Measurements from ENCODE around the gene TGM4.

DNA sequence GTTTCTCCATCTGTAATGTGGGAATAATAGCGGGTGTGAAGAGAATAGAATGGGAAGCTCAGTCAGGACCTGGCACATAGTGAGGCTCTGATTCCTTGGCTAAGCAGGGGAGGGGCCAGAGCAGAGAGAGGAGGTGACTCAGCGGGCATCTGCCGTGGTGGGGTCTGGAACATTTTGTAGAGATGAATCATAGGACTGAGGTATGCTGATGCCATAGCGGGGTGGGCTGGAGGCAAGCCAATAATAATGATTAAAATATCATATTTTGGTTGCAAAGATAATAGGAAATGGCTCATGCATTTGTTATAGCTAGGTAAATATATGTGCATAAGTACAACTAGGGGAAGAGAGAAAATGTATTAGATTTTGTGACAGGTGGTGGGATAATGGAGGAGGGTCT is 11.2 kb downstream of the TGM4 start:
- no peak for TF ChIP-seq PHF8 (IDR thresholded peaks at IDR 0.05; ENCODE audit: borderline replicate concordance, low read length)
- TF ChIP-seq POLR2A (conservative IDR thresholded peaks at IDR 0.05): no peak
- no peak for TF ChIP-seq HDGF (IDR thresholded peaks at IDR 0.05)
- TF ChIP-seq, protein P1, sequence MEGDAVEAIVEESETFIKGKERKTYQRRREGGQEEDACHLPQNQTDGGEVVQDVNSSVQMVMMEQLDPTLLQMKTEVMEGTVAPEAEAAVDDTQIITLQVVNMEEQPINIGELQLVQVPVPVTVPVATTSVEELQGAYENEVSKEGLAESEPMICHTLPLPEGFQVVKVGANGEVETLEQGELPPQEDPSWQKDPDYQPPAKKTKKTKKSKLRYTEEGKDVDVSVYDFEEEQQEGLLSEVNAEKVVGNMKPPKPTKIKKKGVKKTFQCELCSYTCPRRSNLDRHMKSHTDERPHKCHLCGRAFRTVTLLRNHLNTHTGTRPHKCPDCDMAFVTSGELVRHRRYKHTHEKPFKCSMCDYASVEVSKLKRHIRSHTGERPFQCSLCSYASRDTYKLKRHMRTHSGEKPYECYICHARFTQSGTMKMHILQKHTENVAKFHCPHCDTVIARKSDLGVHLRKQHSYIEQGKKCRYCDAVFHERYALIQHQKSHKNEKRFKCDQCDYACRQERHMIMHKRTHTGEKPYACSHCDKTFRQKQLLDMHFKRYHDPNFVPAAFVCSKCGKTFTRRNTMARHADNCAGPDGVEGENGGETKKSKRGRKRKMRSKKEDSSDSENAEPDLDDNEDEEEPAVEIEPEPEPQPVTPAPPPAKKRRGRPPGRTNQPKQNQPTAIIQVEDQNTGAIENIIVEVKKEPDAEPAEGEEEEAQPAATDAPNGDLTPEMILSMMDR (IDR thresholded peaks at IDR 0.05 in 2 of 3, conservative IDR thresholded peaks at IDR 0.05 in 1 of 3; ENCODE audit: insufficient read depth in 2 of 3, low read depth in 1 of 3, low read length in 3 of 3): no peak
- no peak for TF ChIP-seq ZFP1 (CRISPR knock-in tag; IDR thresholded peaks at IDR 0.05)
- TF ChIP-seq TARDBP (IDR thresholded peaks at IDR 0.05): no peak
- TF ChIP-seq ETV6 (IDR thresholded peaks at IDR 0.05; ENCODE audit: borderline replicate concordance in 1 of 2, low read depth in 2 of 2, low read length in 1 of 2): no peak
- TF ChIP-seq ETV6 (CRISPR knock-in tag; IDR thresholded peaks at IDR 0.05; ENCODE audit: borderline replicate concordance): no peak
- no peak for TF ChIP-seq YY1 (IDR thresholded peaks at IDR 0.05; ENCODE audit: borderline replicate concordance in 1 of 3, control insufficient read depth in 1 of 3, extremely low read depth in 1 of 3, insufficient read depth in 3 of 3, insufficient read length in 1 of 3, insufficient replicate concordance in 2 of 3, low read depth in 1 of 3, low read length in 2 of 3)
- TF ChIP-seq TGIF2 (CRISPR knock-in tag; IDR thresholded peaks at IDR 0.05): no peak
- TF ChIP-seq DMBX1 (CRISPR knock-in tag; IDR thresholded peaks at IDR 0.05; ENCODE audit: borderline replicate concordance): no peak
- no peak for TF ChIP-seq JUNB (CRISPR knock-in tag; conservative IDR thresholded peaks at IDR 0.05)
- TF ChIP-seq, protein P2, sequence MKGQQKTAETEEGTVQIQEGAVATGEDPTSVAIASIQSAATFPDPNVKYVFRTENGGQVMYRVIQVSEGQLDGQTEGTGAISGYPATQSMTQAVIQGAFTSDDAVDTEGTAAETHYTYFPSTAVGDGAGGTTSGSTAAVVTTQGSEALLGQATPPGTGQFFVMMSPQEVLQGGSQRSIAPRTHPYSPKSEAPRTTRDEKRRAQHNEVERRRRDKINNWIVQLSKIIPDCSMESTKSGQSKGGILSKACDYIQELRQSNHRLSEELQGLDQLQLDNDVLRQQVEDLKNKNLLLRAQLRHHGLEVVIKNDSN (CRISPR knock-in tag; IDR thresholded peaks at IDR 0.05): no peak
